ENCODE results near the gene FCRL5. TPM values are rescaled to one million over a fixed set of nuclear protein-coding genes. Genes with fewer than 3 reads are reported as not detected.

The FCRL5 gene
- total and polyA plus RNA-seq, 7 donors = 0.60 to 10.2 TPM; not detected in 5

- no peaks in the 10 kb centered on the region for H3K4me1 ChIP-seq
- H3K27me3 ChIP-seq = peaks cover 0 to under 1% (median 0%) of the 10 kb centered on the region in 3 donors
- H3K4me3 ChIP-seq = no peak overlapping the region
- 92 to 96% methylated on average over 8 of the region's 8 CpGs for WGBS, 2 donors
- DNase-seq = no peak
- no peak overlapping the region for H3K27ac ChIP-seq
- no peaks in the 10 kb centered on the region for H3K9me3 ChIP-seq
- intact Hi-C loops (cut with DNase I) = no loop called here
- H3K36me3 ChIP-seq = no peaks in the 10 kb centered on the region
- TF ChIP-seq POLR2AphosphoS5 (IDR thresholded peaks at IDR 0.05) = no peak
- TF ChIP-seq CTCF (IDR thresholded peaks at IDR 0.05) = no peak
- no peak for TF ChIP-seq EP300 (IDR thresholded peaks at IDR 0.05)
- TF ChIP-seq POLR2A (IDR thresholded peaks at IDR 0.05) = no peak
Measured at GRCh38 chr1:157499521-157499920, 52.8 kb downstream of the FCRL5 start.

GRCh38 chr1:157498736-157499090 lies 53.6 kb downstream of the FCRL5 start:
- WGBS, 2 donors = 71 to 81% methylated on average over 2 of the region's 2 CpGs

GRCh38 chr1:157497987-157498735 lies 54.2 kb downstream of the FCRL5 start:
- H3K4me3 ChIP-seq = no peak overlapping the region
- H3K36me3 ChIP-seq = no peaks in the 10 kb centered on the region
- DNase-seq = no peak
- 16 to 61% methylated on average over 3 of the region's 3 CpGs for WGBS, 2 donors
- no peaks in the 10 kb centered on the region for H3K9me3 ChIP-seq
- H3K4me1 ChIP-seq = no peaks in the 10 kb centered on the region
- no peak overlapping the region for H3K27ac ChIP-seq
- TF ChIP-seq EP300 (IDR thresholded peaks at IDR 0.05) (no peak), POLR2AphosphoS5 (IDR thresholded peaks at IDR 0.05) (no peak), CTCF (IDR thresholded peaks at IDR 0.05) (no peak), POLR2A (IDR thresholded peaks at IDR 0.05) (no peak)
- intact Hi-C loops (cut with DNase I) = no loop called here
- peaks cover 0 to 3% (median 0%) of the 10 kb centered on the region in 3 donors for H3K27me3 ChIP-seq

More at GRCh38 chr1:157498736-157499090, 53.6 kb downstream of the FCRL5 start:
- H3K36me3 ChIP-seq = no peaks in the 10 kb centered on the region
- DNase-seq = no peak
- H3K4me3 ChIP-seq = no peak overlapping the region
- no peaks in the 10 kb centered on the region for H3K9me3 ChIP-seq
- intact Hi-C loops (cut with DNase I) = no loop called here
- peaks cover 0 to 3% (median 0%) of the 10 kb centered on the region in 3 donors for H3K27me3 ChIP-seq
- no peak overlapping the region for H3K27ac ChIP-seq
- no peak for TF ChIP-seq EP300 (IDR thresholded peaks at IDR 0.05)
- no peak for TF ChIP-seq POLR2AphosphoS5 (IDR thresholded peaks at IDR 0.05)
- TF ChIP-seq CTCF (IDR thresholded peaks at IDR 0.05) = no peak
- no peak for TF ChIP-seq POLR2A (IDR thresholded peaks at IDR 0.05)
- no peaks in the 10 kb centered on the region for H3K4me1 ChIP-seq

GRCh38 chr1:157497284-157497683 lies 55.0 kb downstream of the FCRL5 start:
- Histone ChIP-seq H3K4me1 (no peaks in the 10 kb centered on the region), H3K27me3 (peaks cover 0 to 3% (median 0%) of the 10 kb centered on the region in 3 donors), H3K27ac (no peak overlapping the region), H3K9me3 (no peaks in the 10 kb centered on the region), H3K36me3 (no peaks in the 10 kb centered on the region), H3K4me3 (no peak overlapping the region)
- TF ChIP-seq POLR2A (IDR thresholded peaks at IDR 0.05) (no peak), EP300 (IDR thresholded peaks at IDR 0.05) (no peak), CTCF (IDR thresholded peaks at IDR 0.05) (no peak), POLR2AphosphoS5 (IDR thresholded peaks at IDR 0.05) (no peak)
- intact Hi-C loops (cut with DNase I) = no loop called here
- WGBS, 2 donors = 72 to 96% methylated on average over 1 of the region's 1 CpG
- no peak for DNase-seq
